ENCODE data around the gene OSBPL2. TPM values are rescaled to one million over a fixed set of nuclear protein-coding genes. Genes with fewer than 3 reads are reported as not detected.

Gene OSBPL2
- total and polyA plus RNA-seq, 2 donors (not counting 1 experiment from before 2014, with no cell fraction given), result 13.3 to 27.9 TPM

- no peak for TF ChIP-seq EZH2 (IDR thresholded peaks at IDR 0.05; ENCODE audit: low read length, missing control alignments)
- no peak for TF ChIP-seq CTCF (conservative IDR thresholded peaks at IDR 0.05 in 1 of 2, IDR thresholded peaks at IDR 0.05 in 1 of 2; ENCODE audit: low read depth in 1 of 2, low read length in 2 of 2)
- Histone ChIP-seq H3K79me2 (ENCODE audit: control insufficient read depth, insufficient read depth, low read length) (no peaks in the 10 kb centered on the region), H3K27me3 (ENCODE audit: control insufficient read depth, insufficient read depth, low read length) (peaks cover 32% of the 10 kb centered on the region), H3K4me3 (replicated peaks in 1 of 4; ENCODE audit: control extremely low read depth in 1 of 4, insufficient read depth in 1 of 4, low read depth in 3 of 4, low read length in 4 of 4) (no peak overlapping the region), H3K27ac (ENCODE audit: insufficient read depth, low read length) (no peak overlapping the region), H3K9me3 (ENCODE audit: control insufficient read depth, insufficient read depth, low read depth, low read length) (no peaks in the 10 kb centered on the region), H2AFZ (ENCODE audit: low read length) (no peak overlapping the region), H3K9ac (ENCODE audit: insufficient read depth, low read length) (no peak overlapping the region), H3K4me1 (ENCODE audit: control insufficient read depth, extremely low read depth, insufficient read depth, low read length) (no peaks in the 10 kb centered on the region), H3K36me3 (ENCODE audit: control insufficient read depth, insufficient read depth, low read length) (no peaks in the 10 kb centered on the region), H4K20me1 (ENCODE audit: control insufficient read depth, extremely low read depth, insufficient read depth, low read length) (no peaks in the 10 kb centered on the region), H3K4me2 (ENCODE audit: extremely low read depth, insufficient read depth, low read length) (no peak overlapping the region)
- DNase-seq (ENCODE audit: low read depth in 2 of 2), result no peak
Observed at GRCh38 chr20:62214067-62214466, 24.3 kb upstream of the OSBPL2 start.

DNA sequence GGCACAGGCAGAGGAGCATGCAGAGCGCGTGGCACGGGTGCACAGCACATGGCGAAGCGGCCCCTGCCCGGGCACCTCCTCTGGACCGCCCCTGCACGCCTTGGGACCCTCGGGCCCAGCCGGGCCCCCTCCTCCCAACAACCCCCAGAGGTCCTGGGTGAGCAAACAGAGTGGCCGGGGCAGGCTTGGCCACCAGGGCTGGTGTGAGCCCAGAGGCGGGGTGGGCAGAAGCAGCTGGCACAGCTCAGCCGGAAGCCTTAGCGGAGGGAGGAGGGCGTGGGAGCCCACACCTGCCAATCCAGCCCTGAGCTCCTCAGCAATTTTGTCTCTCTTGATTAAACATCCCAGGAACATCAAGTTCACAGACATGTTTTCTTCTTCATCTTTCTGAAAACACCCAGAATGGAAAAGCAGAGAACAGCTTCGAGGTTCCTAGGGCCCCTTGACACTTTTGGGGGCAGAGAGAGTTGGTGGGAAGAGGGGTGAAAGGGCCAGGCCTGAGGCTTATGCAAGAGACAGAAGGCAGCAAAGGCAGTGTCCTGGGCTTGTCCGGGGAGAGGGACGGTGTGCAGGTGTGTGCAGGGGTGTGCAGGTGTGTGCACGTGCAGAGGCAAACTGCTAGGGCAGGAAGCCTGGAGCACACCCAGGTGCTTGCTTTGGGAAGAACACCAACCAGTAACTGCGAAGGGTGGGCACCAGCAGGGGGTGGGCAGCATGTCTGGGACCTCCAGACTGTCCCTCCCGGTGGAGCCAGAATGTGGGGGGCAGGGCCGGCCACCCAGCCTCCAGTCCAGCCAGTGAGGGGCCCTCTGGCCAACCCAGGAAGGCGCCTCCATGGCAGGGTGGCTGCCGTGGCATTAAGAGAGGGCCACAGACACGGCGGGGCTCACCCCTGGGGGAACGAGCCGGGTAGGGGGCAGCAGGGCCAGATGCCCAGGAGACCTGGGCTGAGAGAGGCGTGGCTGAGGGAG lies 23.0 kb upstream of the OSBPL2 start:
- H3K36me3 ChIP-seq (ENCODE audit: control insufficient read depth, insufficient read depth, low read length), result no peaks in the 10 kb centered on the region
- no peak overlapping the region for H3K9ac ChIP-seq (ENCODE audit: insufficient read depth, low read length)
- H4K20me1 ChIP-seq (ENCODE audit: control insufficient read depth, extremely low read depth, insufficient read depth, low read length), result no peaks in the 10 kb centered on the region
- no peak overlapping the region for H3K4me3 ChIP-seq (replicated peaks in 1 of 4; ENCODE audit: control extremely low read depth in 1 of 4, insufficient read depth in 1 of 4, low read depth in 3 of 4, low read length in 4 of 4)
- TF ChIP-seq EZH2 (IDR thresholded peaks at IDR 0.05; ENCODE audit: low read length, missing control alignments) (no peak), CTCF (conservative IDR thresholded peaks at IDR 0.05 in 1 of 2, IDR thresholded peaks at IDR 0.05 in 1 of 2; ENCODE audit: low read depth in 1 of 2, low read length in 2 of 2) (no peak)
- H3K79me2 ChIP-seq (ENCODE audit: control insufficient read depth, insufficient read depth, low read length), result no peaks in the 10 kb centered on the region
- H3K9me3 ChIP-seq (ENCODE audit: control insufficient read depth, insufficient read depth, low read depth, low read length), result no peaks in the 10 kb centered on the region
- H2AFZ ChIP-seq (ENCODE audit: low read length), result no peak overlapping the region
- H3K27ac ChIP-seq (ENCODE audit: insufficient read depth, low read length), result no peak overlapping the region
- DNase-seq (ENCODE audit: low read depth in 2 of 2), result no peak
- peaks cover 25% of the 10 kb centered on the region for H3K27me3 ChIP-seq (ENCODE audit: control insufficient read depth, insufficient read depth, low read length)
- H3K4me1 ChIP-seq (ENCODE audit: control insufficient read depth, extremely low read depth, insufficient read depth, low read length), result no peaks in the 10 kb centered on the region
- no peak overlapping the region for H3K4me2 ChIP-seq (ENCODE audit: extremely low read depth, insufficient read depth, low read length)

DNA sequence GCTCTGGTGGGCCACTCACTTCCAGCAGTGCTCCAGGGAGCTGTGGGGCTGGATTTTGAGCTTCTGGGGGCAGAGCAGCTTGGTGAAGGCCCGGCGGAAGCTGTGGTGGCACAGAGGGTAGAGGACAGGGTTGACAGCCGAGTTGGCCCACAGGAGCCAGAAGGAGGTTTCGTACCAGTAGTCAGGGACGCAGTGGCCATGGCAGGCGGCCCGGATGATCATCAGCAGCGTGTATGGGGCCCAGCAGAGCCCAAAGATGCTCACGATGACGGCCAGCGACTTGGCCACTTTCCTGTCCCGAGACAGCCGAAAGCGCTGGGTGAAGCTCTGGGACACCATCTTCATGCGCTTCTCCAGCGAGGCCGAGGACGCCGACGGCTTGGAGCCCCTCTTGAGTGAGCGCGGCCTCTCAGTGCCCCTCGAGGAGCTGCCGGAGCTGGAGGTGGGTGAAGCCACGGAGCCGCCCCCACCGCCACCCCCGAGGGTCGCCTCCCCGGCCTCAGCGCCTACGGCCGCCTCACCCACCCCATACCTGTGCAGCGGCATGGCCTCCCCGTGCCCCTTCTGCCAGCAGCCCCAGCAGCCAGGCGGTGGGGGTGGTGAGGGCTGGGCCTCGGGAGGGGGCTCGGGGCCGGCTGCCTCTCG lies 22.2 kb upstream of the OSBPL2 start:
- H3K27ac ChIP-seq (ENCODE audit: insufficient read depth, low read length), result no peak overlapping the region
- H3K4me2 ChIP-seq (ENCODE audit: extremely low read depth, insufficient read depth, low read length), result no peak overlapping the region
- H4K20me1 ChIP-seq (ENCODE audit: control insufficient read depth, extremely low read depth, insufficient read depth, low read length), result no peaks in the 10 kb centered on the region
- H3K9me3 ChIP-seq (ENCODE audit: control insufficient read depth, insufficient read depth, low read depth, low read length), result no peaks in the 10 kb centered on the region
- no peak overlapping the region for H3K4me3 ChIP-seq (replicated peaks in 1 of 4; ENCODE audit: control extremely low read depth in 1 of 4, insufficient read depth in 1 of 4, low read depth in 3 of 4, low read length in 4 of 4)
- no peaks in the 10 kb centered on the region for H3K4me1 ChIP-seq (ENCODE audit: control insufficient read depth, extremely low read depth, insufficient read depth, low read length)
- H3K27me3 ChIP-seq (ENCODE audit: control insufficient read depth, insufficient read depth, low read length), result peaks cover 30% of the 10 kb centered on the region
- no peaks in the 10 kb centered on the region for H3K79me2 ChIP-seq (ENCODE audit: control insufficient read depth, insufficient read depth, low read length)
- H2AFZ ChIP-seq (ENCODE audit: low read length), result no peak overlapping the region
- TF ChIP-seq EZH2 (IDR thresholded peaks at IDR 0.05; ENCODE audit: low read length, missing control alignments), result no peak
- no peak for TF ChIP-seq CTCF (conservative IDR thresholded peaks at IDR 0.05 in 1 of 2, IDR thresholded peaks at IDR 0.05 in 1 of 2; ENCODE audit: low read depth in 1 of 2, low read length in 2 of 2)
- no peaks in the 10 kb centered on the region for H3K36me3 ChIP-seq (ENCODE audit: control insufficient read depth, insufficient read depth, low read length)
- H3K9ac ChIP-seq (ENCODE audit: insufficient read depth, low read length), result no peak overlapping the region
- no peak for DNase-seq (ENCODE audit: low read depth in 2 of 2)
